Lower leg skin (tissue), 3 donors: ENCODE measurements around the gene LANCL2.

ENCODE experiments used
- POLR2A ChIP-seq, 2 donors: fragments of 450-650 bp; IDR thresholded peaks; one replicate each; pipeline ENCODE4 v1.6.1; 2016 to 2017; ENCODE audit warnings: antibody characterized with exemption in 2 of 2, mild to moderate bottlenecking in 1 of 2, moderate library complexity in 1 of 2
- TF ChIP-seq, protein P1 (sequence below), 3 donors: fragments of 450-650 bp; IDR thresholded peaks; one replicate each; pipeline ENCODE4 v1.5.1; 2016; ENCODE audit warnings: antibody characterized with exemption in 3 of 3, mild to moderate bottlenecking in 3 of 3, moderate library complexity in 2 of 3

DNA sequence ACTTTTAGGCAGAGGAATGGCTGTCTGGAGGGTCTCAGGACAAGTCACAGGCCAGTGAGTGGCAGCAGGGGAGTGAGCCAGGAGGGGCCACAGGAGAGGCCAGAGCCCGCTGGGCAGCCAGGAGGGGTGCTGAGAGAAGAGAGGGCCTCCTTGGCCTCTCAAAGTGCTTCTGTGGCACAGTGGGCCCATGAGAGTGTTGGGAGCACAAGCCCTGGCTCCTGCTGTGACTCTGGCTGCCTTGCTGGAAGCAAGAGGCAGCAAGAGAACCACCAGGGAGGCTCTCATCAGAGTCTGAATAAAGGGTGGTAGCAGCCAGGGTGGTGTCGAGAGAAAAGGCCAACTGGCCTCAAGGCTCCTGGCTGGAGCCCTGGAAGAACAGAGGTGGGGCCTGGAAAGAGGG, 116.0 kb downstream of the LANCL2 start:
- TF ChIP-seq, protein P1, sequence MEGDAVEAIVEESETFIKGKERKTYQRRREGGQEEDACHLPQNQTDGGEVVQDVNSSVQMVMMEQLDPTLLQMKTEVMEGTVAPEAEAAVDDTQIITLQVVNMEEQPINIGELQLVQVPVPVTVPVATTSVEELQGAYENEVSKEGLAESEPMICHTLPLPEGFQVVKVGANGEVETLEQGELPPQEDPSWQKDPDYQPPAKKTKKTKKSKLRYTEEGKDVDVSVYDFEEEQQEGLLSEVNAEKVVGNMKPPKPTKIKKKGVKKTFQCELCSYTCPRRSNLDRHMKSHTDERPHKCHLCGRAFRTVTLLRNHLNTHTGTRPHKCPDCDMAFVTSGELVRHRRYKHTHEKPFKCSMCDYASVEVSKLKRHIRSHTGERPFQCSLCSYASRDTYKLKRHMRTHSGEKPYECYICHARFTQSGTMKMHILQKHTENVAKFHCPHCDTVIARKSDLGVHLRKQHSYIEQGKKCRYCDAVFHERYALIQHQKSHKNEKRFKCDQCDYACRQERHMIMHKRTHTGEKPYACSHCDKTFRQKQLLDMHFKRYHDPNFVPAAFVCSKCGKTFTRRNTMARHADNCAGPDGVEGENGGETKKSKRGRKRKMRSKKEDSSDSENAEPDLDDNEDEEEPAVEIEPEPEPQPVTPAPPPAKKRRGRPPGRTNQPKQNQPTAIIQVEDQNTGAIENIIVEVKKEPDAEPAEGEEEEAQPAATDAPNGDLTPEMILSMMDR (IDR thresholded peaks at IDR 0.05): no peak
- TF ChIP-seq POLR2A (IDR thresholded peaks at IDR 0.05): no peak
